HepG2 (cell line): ENCODE data around the gene HDLBP. TPM values are rescaled to one million over a fixed set of nuclear protein-coding genes. Genes with fewer than 3 reads are reported as not detected.
A peak's percentile ranks its signal among the peaks of the same experiment; 100 is the strongest.

Experiments used
- ETV6 ChIP-seq: sonication (generic); formaldehyde crosslinking; conservative IDR thresholded peaks from 2 replicates; pipeline ENCODE4 v1.4.0; 2020; ENCODE audit warnings: missing genetic modification reagents
- FOXA1 ChIP-seq, 2 experiments: fragments of 450-650 bp in 1 of 2; sonication (generic) in 1 of 2; formaldehyde crosslinking in 1 of 2; IDR thresholded peaks; 2 replicates each; pipeline versions ENCODE4 v1.4.0 to v1.6.1; 2016 to 2020; ENCODE audit warnings: missing genetic modification reagents in 1 of 2
- HOXD1 ChIP-seq: sonication (generic); formaldehyde crosslinking; IDR thresholded peaks from 2 replicates; pipeline ENCODE4 v1.5.0; 2020; ENCODE audit warnings: missing genetic modification reagents
- MAZ ChIP-seq, 2 experiments: sonication (generic) in 1 of 2; formaldehyde crosslinking in 1 of 2; IDR thresholded peaks; 2 replicates each; pipeline versions ENCODE4 v1.5.0 to v1.6.1; 2012 to 2020; ENCODE audit warnings: low read depth in 2 of 2, mild to moderate bottlenecking in 2 of 2, borderline replicate concordance in 1 of 2, improper control_type of control experiment in 1 of 2, low read length in 1 of 2, missing genetic modification reagents in 1 of 2, moderate library complexity in 1 of 2
- NCOR1 ChIP-seq: fragments of 200-600 bp; sonication (generic); IDR thresholded peaks from 2 replicates; pipeline ENCODE4 v1.7.0; 2017; ENCODE audit warnings: antibody characterized with exemption, low read length, borderline replicate concordance
- NFE2L1 ChIP-seq: sonication (generic); formaldehyde crosslinking; IDR thresholded peaks from 2 replicates; pipeline ENCODE4 v1.4.0; 2020; ENCODE audit warnings: missing genetic modification reagents, mild to moderate bottlenecking, borderline replicate concordance
- NFYC ChIP-seq: IDR thresholded peaks from 2 replicates; pipeline ENCODE4 v1.6.1; 2016; ENCODE audit warnings: missing genetic modification reagents, missing compliant biosample characterization
- RAD51 ChIP-seq: fragments of 450-650 bp; IDR thresholded peaks from 2 replicates; pipeline ENCODE4 v1.6.1; 2016; ENCODE audit warnings: borderline replicate concordance
- RFXAP ChIP-seq: sonication (generic); formaldehyde crosslinking; IDR thresholded peaks from 2 replicates; pipeline ENCODE4 v1.4.0; 2020; ENCODE audit warnings: missing genetic modification reagents, borderline replicate concordance
- RNF2 ChIP-seq: fragments of 450-650 bp; conservative IDR thresholded peaks from 2 replicates; pipeline ENCODE4 v1.6.1; 2016; ENCODE audit warnings: low read depth
- SOX6 ChIP-seq, 2 experiments: fragments of 450-650 bp in 1 of 2; sonication (generic) in 1 of 2; formaldehyde crosslinking in 1 of 2; IDR thresholded peaks; 2 replicates each; pipeline versions ENCODE4 v1.4.0 to v1.6.1; 2017 to 2020; ENCODE audit warnings: antibody characterized with exemption in 1 of 2, mild to moderate bottlenecking in 1 of 2, missing genetic modification reagents in 1 of 2
- TEAD2 ChIP-seq: sonication (generic); formaldehyde crosslinking; IDR thresholded peaks from 2 replicates; pipeline ENCODE4 v1.9.0; 2021; ENCODE audit warnings: missing genetic modification reagents
- THYN1 ChIP-seq: sonication (generic); formaldehyde crosslinking; IDR thresholded peaks from 2 replicates; pipeline ENCODE4 v1.8.1; 2023; ENCODE audit warnings: low read depth, mild to moderate bottlenecking, moderate library complexity, missing genetic modification reagents, borderline replicate concordance
- ZBTB3 ChIP-seq: sonication (generic); formaldehyde crosslinking; IDR thresholded peaks from 2 replicates; pipeline ENCODE4 v1.4.0; 2020; ENCODE audit warnings: low read depth, mild to moderate bottlenecking, moderate library complexity, missing genetic modification reagents, borderline replicate concordance
- ZFP36L1 ChIP-seq: sonication (generic); formaldehyde crosslinking; IDR thresholded peaks from 2 replicates; pipeline ENCODE4 v1.8.0; 2022; ENCODE audit warnings: mild to moderate bottlenecking, missing genetic modification reagents, moderate library complexity
- ZNF331 ChIP-seq: sonication (generic); formaldehyde crosslinking; IDR thresholded peaks from 2 replicates; pipeline ENCODE4 v1.4.0; 2020; ENCODE audit warnings: missing genetic modification reagents
- ZNF343 ChIP-seq: sonication (generic); formaldehyde crosslinking; IDR thresholded peaks from 2 replicates; pipeline ENCODE4 v1.4.0; 2020; ENCODE audit warnings: mild to moderate bottlenecking, missing genetic modification reagents
- ZNF558 ChIP-seq: sonication (generic); formaldehyde crosslinking; IDR thresholded peaks from 2 replicates; pipeline ENCODE4 v1.9.0; 2022; ENCODE audit warnings: mild to moderate bottlenecking, missing genetic modification reagents, borderline replicate concordance
- ZNF564 ChIP-seq: sonication (generic); formaldehyde crosslinking; IDR thresholded peaks from 2 replicates; pipeline ENCODE4 v1.8.1; 2023; ENCODE audit warnings: mild to moderate bottlenecking, missing genetic modification reagents
- polyA plus RNA-seq, 8 experiments: library from polyadenylated mRNA; depleted of rRNA in 3 of 8; stranded (reverse) in 7 of 8; unstranded in 1 of 8; fragments of >200 nt; fragmentation: Illumina TruSeq in 4 of 8; extraction: Trizol in 4 of 8; gene quantifications; 2 replicates each; pipeline versions ENCODE4 v1.2.1 to v1.2.3, GENCODE V29; 2011 to 2016; ENCODE audit warnings: low read depth in 4 of 8, missing spikeins in 1 of 8, mixed read lengths in 1 of 8; ENCODE audit not compliant: insufficient read depth in 1 of 8
- total RNA-seq, 5 experiments: library from RNA; depleted of rRNA; stranded (reverse); fragments of >200 nt; fragmentation: Illumina TruSeq; extraction: Trizol; gene quantifications; 2 replicates each; pipeline ENCODE4 v1.2.3, GENCODE V29; 2016; ENCODE audit warnings: low read depth in 1 of 5
- TF ChIP-seq, protein P1 (sequence below): sonication (generic); formaldehyde crosslinking; IDR thresholded peaks from 2 replicates; pipeline ENCODE4 v1.5.1; 2020; ENCODE audit warnings: mild to moderate bottlenecking, missing genetic modification reagents, moderate library complexity
- TF ChIP-seq, protein P2 (sequence below): sonication (generic); formaldehyde crosslinking; IDR thresholded peaks from 2 replicates; pipeline ENCODE4 v1.5.0; 2020; ENCODE audit warnings: mild to moderate bottlenecking, missing genetic modification reagents

HDLBP gene
- total and polyA plus RNA-seq, 2 of the 13 experiments (the other 11 are each of a cell fraction or from before 2014, with no cell fraction given) = 464 to 707 TPM

DNA sequence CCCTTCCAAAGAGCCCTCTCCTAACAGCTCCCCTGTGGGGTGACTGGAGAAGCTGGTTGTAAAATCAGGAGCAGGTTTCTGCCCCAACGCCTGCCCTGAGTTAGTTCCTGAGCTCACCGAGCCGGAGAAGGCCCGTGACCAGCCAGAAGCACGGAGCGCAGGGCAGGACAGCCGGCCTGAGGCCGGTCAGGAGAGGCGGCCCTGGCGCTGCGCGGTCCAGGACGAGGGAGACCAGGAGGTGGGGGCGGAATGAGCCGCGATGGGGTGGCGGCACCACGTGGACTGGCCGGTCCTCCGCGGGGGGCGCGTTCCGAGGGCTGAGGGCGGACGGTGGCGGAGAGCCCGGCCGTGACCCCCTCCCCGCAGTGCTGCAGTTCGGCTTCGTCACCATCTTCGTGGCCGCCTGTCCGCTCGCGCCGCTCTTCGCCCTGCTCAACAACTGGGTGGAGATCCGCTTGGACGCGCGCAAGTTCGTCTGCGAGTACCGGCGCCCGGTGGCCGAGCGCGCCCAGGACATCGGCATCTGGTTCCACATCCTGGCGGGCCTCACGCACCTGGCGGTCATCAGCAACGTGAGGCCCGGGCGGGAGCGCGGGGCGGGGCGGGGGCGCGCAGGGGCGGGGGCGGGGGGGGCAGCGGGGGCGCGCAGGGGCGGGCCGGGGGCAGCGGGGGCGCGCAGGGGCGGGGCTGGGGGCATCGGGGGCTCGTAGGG is 98.0 kb downstream of the HDLBP start (continued):
- TF ChIP-seq RNF2 = peak; percentile 91
- TF ChIP-seq ZBTB3 = 0 out of 2 replicates have a peak, but pooled peaks have one; percentile 11
- no peak; the same call in 1 of the 2 replicates for TF ChIP-seq NCOR1
- TF ChIP-seq RAD51 = no peak
- TF ChIP-seq TEAD2 = peak; percentile 58; the same call in 1 of the 2 replicates
- peak; percentile 73; the same call in 1 of the 2 replicates for TF ChIP-seq ZNF343 (CRISPR knock-in tag)
- TF ChIP-seq HOXD1 (CRISPR knock-in tag) = peak; percentile 60; the same call in 1 of the 2 replicates
- TF ChIP-seq ETV6 (CRISPR knock-in tag) = peak; percentile 60; the same call in 1 of the 2 replicates
- TF ChIP-seq ZNF564 (CRISPR knock-in tag) = peak; percentile 90
- no peak for TF ChIP-seq MAZ (IDR thresholded peaks at IDR 0.05; ENCODE audit: borderline replicate concordance, low read depth, low read length)
- TF ChIP-seq MAZ (CRISPR knock-in tag; IDR thresholded peaks at IDR 0.05; ENCODE audit: low read depth) = peak; percentile 78
- TF ChIP-seq ZNF331 (CRISPR knock-in tag) = peak; percentile 65; the same call in 1 of the 2 replicates
- no peak for TF ChIP-seq SOX6 (IDR thresholded peaks at IDR 0.05)
- TF ChIP-seq SOX6 (CRISPR knock-in tag; IDR thresholded peaks at IDR 0.05) = peak; percentile 73
- TF ChIP-seq, protein P1, sequence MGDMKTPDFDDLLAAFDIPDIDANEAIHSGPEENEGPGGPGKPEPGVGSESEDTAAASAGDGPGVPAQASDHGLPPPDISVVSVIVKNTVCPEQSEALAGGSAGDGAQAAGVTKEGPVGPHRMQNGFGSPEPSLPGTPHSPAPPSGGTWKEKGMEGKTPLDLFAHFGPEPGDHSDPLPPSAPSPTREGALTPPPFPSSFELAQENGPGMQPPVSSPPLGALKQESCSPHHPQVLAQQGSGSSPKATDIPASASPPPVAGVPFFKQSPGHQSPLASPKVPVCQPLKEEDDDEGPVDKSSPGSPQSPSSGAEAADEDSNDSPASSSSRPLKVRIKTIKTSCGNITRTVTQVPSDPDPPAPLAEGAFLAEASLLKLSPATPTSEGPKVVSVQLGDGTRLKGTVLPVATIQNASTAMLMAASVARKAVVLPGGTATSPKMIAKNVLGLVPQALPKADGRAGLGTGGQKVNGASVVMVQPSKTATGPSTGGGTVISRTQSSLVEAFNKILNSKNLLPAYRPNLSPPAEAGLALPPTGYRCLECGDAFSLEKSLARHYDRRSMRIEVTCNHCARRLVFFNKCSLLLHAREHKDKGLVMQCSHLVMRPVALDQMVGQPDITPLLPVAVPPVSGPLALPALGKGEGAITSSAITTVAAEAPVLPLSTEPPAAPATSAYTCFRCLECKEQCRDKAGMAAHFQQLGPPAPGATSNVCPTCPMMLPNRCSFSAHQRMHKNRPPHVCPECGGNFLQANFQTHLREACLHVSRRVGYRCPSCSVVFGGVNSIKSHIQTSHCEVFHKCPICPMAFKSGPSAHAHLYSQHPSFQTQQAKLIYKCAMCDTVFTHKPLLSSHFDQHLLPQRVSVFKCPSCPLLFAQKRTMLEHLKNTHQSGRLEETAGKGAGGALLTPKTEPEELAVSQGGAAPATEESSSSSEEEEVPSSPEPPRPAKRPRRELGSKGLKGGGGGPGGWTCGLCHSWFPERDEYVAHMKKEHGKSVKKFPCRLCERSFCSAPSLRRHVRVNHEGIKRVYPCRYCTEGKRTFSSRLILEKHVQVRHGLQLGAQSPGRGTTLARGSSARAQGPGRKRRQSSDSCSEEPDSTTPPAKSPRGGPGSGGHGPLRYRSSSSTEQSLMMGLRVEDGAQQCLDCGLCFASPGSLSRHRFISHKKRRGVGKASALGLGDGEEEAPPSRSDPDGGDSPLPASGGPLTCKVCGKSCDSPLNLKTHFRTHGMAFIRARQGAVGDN = peak; percentile 95
- TF ChIP-seq THYN1 (CRISPR knock-in tag) = no peak
- TF ChIP-seq, protein P2, sequence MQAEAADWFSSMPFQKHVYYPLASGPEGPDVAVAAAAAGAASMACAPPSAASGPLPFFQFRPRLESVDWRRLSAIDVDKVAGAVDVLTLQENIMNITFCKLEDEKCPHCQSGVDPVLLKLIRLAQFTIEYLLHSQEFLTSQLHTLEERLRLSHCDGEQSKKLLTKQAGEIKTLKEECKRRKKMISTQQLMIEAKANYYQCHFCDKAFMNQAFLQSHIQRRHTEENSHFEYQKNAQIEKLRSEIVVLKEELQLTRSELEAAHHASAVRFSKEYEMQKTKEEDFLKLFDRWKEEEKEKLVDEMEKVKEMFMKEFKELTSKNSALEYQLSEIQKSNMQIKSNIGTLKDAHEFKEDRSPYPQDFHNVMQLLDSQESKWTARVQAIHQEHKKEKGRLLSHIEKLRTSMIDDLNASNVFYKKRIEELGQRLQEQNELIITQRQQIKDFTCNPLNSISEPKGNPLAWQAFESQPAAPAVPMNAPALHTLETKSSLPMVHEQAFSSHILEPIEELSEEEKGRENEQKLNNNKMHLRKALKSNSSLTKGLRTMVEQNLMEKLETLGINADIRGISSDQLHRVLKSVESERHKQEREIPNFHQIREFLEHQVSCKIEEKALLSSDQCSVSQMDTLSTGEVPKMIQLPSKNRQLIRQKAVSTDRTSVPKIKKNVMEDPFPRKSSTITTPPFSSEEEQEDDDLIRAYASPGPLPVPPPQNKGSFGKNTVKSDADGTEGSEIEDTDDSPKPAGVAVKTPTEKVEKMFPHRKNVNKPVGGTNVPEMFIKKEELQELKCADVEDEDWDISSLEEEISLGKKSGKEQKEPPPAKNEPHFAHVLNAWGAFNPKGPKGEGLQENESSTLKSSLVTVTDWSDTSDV (CRISPR knock-in tag) = peak; percentile 96
- peak; percentile 56; the same call in 1 of the 2 replicates for TF ChIP-seq ZNF558 (CRISPR knock-in tag)
- no peak; the same call in 1 of the 2 replicates for TF ChIP-seq NFYC (CRISPR knock-in tag)
- peak; percentile 29; the same call in 1 of the 2 replicates for TF ChIP-seq ZFP36L1 (CRISPR knock-in tag)
- TF ChIP-seq RFXAP (CRISPR knock-in tag) = 0 out of 2 replicates have a peak, but pooled peaks have one; percentile 66
- peak; percentile 77; the same call in 1 of the 2 replicates for TF ChIP-seq NFE2L1 (CRISPR knock-in tag)
- no peak for TF ChIP-seq FOXA1 (IDR thresholded peaks at IDR 0.05)
- peak; percentile 3; the same call in 1 of the 2 replicates for TF ChIP-seq FOXA1 (CRISPR knock-in tag; IDR thresholded peaks at IDR 0.05)
